Hematopoietic multipotent progenitor cell treated with erythropoietin and hydrocortisone succinate and interleukin-3 and kit ligand, for 4 days (in vitro differentiated cells): ENCODE data around the gene SPAG4.

Source experiments
- DNase-seq: peaks from one replicate; pipeline ENCODE4 v3.0.0-alpha.2; 2015

Gene SPAG4

GRCh38 chr20:35615667-35616464 lies at the start of gene SPAG4:
Gene SPAG4, plus strand, starts transcription at chr20:35615829. Its CDS starts 175 bp downstream, at chr20:35616004.
- DNase-seq, result no peak

DNA sequence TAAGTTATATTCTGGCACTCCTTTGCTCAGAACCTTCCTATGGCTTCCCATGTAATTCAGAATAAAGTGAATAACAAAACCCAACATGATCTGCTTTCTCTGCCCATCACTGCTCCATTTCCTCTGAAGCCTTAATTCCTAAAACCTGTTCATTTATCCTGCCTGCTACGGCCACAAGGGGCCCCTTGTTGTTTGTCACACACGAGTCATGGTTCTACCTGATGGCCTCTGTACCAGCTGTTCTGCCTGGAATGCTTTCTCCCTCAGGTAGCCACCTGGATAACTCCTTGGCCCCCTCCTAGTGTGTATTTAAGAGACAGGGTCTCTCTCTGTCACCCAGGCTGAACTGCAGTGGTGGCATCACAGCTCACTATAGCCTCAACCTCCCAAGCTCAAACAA lies 47.0 kb upstream of the SPAG4 start:
- DNase-seq, result peak; percentile 34

- no peak for DNase-seq
Measured at GRCh38 chr20:35571555-35571954, 44.1 kb upstream of the SPAG4 start.

DNA sequence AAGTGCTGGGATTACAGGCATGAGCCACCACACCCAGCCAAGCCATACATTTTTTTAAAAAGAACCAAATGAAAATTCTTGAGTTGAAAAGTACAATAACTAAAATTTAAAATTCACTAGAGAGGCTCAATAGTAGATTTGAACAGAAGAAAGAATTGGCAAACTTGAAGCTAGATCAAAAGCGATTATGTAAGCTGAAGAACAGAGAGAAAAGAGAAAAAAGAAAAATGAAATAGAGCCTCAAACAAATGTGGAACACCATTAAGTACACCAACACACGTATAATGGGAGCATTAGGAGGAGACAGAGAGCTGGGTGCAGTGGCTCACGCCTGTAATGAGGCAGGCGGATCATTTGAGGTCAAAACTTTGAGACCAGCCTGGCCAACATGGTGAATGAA lies 42.8 kb upstream of the SPAG4 start:
- no peak for DNase-seq

DNA sequence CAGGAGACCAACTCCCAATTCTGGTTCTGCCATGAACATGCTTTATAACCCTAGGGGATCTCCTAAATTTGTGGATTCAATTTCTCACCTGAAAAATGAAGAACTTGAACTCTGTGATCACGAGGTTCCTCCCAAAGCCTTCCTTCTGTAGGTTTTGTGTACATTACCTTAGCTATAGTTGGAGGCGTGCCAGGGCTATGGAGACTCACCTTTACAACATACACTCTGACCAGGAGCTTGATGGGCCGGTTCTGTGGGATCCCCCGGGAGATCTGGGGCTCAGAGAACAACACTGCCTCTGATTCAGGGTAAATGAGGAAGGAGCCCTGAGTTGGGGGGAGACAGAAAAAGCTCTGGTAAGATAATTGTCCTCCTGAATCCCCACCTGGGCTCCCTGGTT lies 39.7 kb upstream of the SPAG4 start:
- no peak for DNase-seq

GRCh38 chr20:35576816-35577215 lies 38.8 kb upstream of the SPAG4 start:
- DNase-seq, result no peak

- no peak for DNase-seq
Measured at GRCh38 chr20:35578469-35578868, 37.2 kb upstream of the SPAG4 start.

DNA sequence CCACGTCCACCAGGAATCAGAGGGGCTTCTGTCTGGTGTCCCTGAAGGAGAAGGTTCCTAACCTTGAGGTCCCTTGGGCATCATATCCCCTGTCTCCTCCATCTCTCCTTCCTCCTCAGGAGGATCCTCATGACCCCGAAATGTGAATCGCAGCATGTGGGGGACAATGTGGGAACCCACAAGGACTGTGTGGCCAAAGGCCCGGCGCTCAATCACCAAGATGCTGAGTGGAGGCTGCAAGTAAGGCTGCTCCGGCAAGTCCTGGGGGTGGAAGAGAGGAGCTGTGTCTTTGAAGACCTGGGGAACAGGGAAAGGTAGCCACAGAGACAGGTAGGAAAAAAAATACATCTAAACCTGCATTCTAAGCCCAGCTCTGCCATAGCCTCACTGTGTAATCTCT lies 36.4 kb upstream of the SPAG4 start:
- DNase-seq, result no peak

- no peak for DNase-seq
Measured at GRCh38 chr20:35582131-35582530, 33.5 kb upstream of the SPAG4 start.

DNA sequence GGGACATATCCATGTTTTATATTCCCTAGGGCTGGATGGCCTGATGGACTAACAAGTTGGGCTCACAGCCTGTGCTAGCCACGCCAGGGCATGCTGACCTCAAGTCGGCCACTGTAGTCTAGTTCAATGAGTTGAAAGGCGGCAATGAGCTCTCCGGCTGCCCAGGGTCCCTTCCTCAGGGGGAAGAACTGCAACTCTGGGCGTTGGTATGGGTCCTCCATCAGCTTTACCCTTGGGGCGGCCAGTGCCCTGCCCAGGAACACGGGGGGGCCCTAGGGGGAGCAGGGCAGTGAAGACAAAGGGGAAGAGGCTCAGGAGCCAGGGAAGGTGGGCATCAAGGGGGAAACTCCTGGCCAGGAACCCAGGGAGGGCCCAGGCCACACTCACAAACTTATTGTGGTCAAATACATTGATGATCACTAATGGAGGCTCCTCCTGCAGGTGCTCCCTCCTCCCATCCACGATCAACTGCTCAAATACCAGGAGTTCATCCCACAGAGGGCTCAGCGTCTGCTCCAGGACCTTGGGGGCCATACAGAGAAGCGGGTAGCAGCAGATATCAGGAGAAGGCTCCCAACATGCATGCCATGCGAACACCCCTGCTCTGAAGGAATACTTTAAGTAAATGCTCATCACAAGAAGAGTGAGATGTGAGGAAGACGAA lies 32.8 kb upstream of the SPAG4 start:
- DNase-seq, result no peak

DNA sequence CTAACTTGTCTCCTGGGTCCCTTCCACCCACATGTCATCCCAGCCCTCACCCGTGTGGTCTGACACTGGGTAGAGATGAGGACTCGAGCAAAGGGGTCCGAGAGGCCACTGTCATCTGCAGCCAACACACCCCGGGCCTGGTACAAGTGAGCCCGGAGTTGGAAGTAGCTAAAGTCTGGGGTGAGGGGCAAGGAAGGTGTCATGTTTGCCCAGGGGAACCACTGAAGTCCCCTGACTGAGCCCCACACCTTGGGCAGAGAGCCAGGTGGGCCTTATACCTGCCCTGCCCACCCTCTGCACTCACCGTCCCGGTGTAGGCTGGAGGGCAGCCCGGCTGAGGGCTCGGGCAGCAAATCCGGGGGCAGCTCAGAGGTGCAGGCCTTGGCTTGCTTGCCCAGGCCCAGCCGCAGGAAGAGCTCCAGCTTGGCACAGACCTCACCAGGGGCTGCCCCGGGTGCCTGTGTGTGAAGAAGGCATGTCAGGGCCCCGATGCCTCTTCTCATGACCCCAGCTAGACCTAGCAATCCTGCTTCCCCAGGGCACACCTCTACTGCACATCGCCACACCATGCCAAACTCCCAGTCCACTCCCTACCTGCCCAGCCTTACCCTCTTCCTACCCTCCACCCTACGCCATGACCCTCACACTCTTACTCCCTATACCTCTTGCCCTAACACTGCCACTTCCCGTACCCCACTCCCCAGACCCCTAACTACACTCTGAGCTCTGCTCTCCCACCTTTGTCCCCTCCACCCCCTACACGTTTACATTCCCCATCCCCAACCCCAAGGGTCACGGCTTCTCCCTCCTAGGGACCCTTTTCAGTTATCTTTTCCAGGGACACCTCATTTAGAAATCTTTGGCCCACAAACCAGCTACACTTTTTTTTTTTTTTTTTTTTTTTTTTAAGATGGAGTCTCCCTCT lies 31.7 kb upstream of the SPAG4 start:
- no peak for DNase-seq

DNA sequence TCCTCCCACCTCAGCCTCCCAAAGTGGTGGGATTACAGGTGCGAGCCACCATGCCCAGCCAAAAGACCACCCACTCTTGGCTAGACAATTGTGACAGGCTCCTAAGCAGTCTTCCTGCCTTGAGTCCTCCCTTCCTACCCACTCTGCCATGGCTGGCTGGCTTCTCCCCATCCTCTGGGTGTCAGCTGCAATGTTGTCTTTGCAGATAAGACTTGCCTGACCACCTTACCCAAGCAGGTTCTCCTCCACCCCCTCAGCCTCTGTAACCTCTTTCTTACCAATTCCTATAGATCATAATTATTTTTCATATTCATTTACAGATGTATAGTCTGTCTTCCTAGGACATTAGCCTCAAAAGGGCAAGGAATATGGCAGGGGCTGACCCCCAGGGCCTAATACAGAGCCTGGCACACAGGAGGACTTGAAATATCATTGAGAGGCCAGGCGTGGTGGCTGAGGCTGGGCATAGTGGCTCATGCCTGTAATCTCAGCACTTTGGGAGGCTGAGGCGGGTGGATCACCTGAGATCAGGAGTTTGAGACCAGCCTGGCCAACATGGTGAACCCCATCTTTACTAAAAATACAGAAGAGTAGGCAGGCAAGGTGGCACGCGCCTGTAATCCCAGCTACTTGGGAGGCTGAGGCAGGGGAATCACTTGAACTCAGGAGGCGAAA lies 28.7 kb upstream of the SPAG4 start:
- DNase-seq, result no peak

DNA sequence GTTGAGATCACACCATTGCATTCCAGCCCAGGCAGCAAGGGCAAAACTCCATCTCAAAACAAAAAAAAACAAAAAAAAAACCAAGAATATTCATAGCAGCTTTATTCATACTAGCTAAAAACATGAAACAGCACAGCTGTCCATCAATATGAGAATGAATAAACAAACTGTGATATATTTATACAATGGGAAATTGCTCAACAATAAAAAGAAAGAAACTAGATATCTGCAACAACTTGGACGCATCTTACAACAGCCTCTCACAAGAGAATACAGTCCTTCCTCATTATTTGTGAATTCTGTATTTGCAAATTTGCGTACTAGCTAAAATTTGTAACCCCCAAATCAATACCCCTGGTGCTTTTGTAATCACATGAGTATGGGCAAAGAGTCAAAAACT lies 28.2 kb upstream of the SPAG4 start:
- DNase-seq, result no peak

GRCh38 chr20:35588397-35588796 lies 27.2 kb upstream of the SPAG4 start:
- no peak for DNase-seq

- DNase-seq, result no peak
Measured at GRCh38 chr20:35592339-35592974, 23.2 kb upstream of the SPAG4 start.

DNA sequence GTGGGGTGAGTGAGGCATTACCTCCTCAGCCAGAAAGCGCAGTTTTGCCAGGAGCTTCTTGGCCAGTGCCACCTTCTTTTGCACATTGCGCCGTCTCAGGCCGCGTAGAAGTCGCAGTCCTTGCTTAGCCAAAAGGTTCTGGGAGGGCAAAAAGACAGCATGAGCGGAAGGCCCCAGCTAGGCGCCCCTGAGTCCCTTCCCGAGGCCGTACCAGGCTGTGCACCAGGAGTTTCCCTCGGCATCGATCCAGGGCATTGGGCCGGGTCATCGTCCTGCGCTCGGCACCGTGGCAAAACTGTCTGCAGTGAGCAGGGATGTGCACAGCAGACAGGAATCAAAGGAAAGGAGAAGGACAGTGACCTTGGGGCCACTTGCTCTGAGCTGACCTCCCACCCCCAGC lies 20.2 kb upstream of the SPAG4 start:
- DNase-seq, result no peak

- DNase-seq, result no peak
Measured at GRCh38 chr20:35595901-35596300, 19.7 kb upstream of the SPAG4 start.

- no peak for DNase-seq
Measured at GRCh38 chr20:35597186-35597585, 18.4 kb upstream of the SPAG4 start.

DNA sequence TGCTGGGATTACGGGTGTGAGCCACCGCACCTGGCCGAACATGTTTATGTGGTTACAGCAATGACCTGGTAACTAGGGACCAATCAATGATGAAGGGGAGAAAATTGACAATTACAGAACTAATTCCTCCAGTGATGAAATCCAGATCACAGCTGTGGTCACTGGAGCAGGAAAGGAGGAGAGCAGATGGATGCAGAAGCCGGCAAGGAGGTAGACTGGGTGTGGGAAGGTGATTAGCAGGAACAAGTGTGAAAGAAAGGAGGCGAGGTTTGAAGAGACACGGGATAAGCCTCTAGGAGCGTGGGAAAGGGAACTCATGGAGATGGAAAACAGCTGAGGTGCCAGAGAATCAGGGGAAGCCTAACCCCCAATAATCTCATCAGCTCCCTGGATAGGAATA lies 17.2 kb upstream of the SPAG4 start:
- no peak for DNase-seq

DNA sequence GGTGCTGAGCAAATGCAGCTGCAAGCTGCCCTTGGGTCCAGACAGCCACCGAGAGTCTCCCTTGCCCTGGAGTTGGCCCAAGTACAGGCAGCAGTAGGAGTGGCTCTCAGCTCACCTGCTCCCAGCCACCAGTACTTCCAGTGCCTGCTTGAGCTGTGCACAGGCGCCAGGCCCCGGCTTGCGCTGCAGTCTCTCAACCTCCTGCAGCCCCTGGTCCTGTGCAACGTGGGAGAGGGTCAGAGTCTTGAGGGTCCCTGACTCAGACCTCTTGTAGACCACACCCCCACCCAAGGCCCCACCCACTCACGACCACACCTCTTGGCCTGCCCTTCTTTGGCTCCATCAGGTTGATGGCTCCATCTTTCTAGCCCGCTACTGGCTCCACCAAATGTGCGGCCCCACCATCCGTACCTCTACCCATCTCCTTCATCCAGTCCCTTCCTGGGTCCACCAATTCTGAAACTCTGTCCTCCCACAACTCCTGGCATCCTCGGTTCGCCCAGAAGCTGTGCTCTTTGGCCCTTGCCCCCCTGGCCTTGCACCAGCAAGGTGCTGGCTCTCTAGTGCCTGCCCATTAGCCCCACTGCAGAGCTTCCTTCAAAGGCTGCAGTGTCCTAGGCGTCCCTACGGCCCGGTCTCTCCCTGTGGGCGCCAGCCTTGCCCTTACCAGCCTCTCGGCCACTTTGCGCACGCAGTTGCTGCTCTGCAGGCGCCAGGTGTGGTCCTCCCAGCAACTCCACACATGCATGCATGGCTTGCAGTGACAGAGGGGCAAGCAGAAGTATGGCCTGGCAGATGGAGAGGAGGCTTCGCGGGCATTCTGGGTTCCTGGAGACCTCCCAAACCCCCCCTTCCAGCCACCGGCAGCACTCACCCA lies 16.5 kb upstream of the SPAG4 start:
- no peak for DNase-seq

DNA sequence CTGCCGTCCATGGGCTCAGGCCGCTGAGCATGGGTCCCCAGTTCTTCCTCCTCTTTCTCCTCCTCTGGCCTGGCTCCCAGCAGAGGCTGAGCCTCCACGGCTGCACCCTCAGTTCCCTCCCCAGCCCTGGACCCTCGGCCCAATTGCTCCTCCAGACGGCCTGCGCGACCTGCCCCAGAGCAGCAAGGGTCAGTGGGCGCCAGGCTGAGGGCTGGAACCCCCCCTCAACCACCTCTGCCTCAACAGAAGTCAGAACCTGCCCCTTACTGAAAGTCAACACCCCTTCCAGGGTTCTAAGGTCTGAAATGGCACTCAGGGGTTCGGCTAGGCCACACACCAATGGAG lies 15.9 kb upstream of the SPAG4 start:
- DNase-seq, result no peak
